HG03135 (cell line): ENCODE measurements around the gene RPL27.
"Not testable (repeated sequence)": the region's sequence is repeated elsewhere in the genome, so short reads cannot be mapped to it uniquely, and the experiment has no call there.

ENCODE experiments used
- ATAC-seq: cut with Tn5 transposase; IDR thresholded peaks from one replicate; pipeline ENCODE4 v1.9.1; 2021; ENCODE audit warnings: mild to moderate bottlenecking, moderate library complexity; ENCODE audit not compliant: unreplicated experiment

The RPL27 gene

GRCh38 chr17:42997984-42998938, at the start of gene RPL27:
RPL27 (plus strand) TSS chr17:42998419; CDS start chr17:42998751, 332 bp downstream.
- ATAC-seq, result peak; percentile 90

- no peak for ATAC-seq
Measured at GRCh38 chr17:42950044-42950783, 48.0 kb upstream of the RPL27 start.

- no peak for ATAC-seq
Measured at GRCh38 chr17:42953669-42954068, 44.5 kb upstream of the RPL27 start.

GRCh38 chr17:42964161-42964932, 33.9 kb upstream of the RPL27 start, which contains the start of gene AARSD1:
AARSD1 (minus strand) TSS chr17:42964454; CDS start chr17:42964440, 14 bp downstream.
- peak; percentile 79 for ATAC-seq

- no peak for ATAC-seq
Measured at GRCh38 chr17:42967925-42968324, 30.3 kb upstream of the RPL27 start.

- no peak for ATAC-seq
Measured at GRCh38 chr17:42969001-42969581, 29.1 kb upstream of the RPL27 start.

GRCh38 chr17:42971589-42971988, 26.6 kb upstream of the RPL27 start:
- ATAC-seq, result no peak

- not testable (repeated sequence) for ATAC-seq
Measured at GRCh38 chr17:42973323-42973722, 24.9 kb upstream of the RPL27 start.

- no peak for ATAC-seq
Measured at GRCh38 chr17:42975265-42975664, 23.0 kb upstream of the RPL27 start.

- not testable (repeated sequence) for ATAC-seq
Measured at GRCh38 chr17:42975701-42976100, 22.5 kb upstream of the RPL27 start.

- ATAC-seq, result peak; percentile 41
Measured at GRCh38 chr17:42979511-42980273, 18.5 kb upstream of the RPL27 start, which contains the start of gene PTGES3L. PTGES3L (minus strand) TSS chr17:42980080; CDS start chr17:42980053, 27 bp downstream.

- peak; percentile 55 for ATAC-seq
Measured at GRCh38 chr17:42980274-42980765, 17.9 kb upstream of the RPL27 start, which contains the start of gene RUNDC1. RUNDC1 (plus strand) TSS chr17:42980565; CDS start chr17:42980577, 12 bp downstream.

GRCh38 chr17:42980766-42981397, 17.3 kb upstream of the RPL27 start:
- ATAC-seq, result peak; percentile 53

GRCh38 chr17:42982266-42982665, 16.0 kb upstream of the RPL27 start:
- no peak for ATAC-seq

- ATAC-seq, result no peak
Measured at GRCh38 chr17:42985225-42985624, 13.0 kb upstream of the RPL27 start.

GRCh38 chr17:42989141-42989540, 9.1 kb upstream of the RPL27 start:
- no peak for ATAC-seq

- ATAC-seq, result no peak
Measured at GRCh38 chr17:42989726-42990652, 8.2 kb upstream of the RPL27 start.

- ATAC-seq, result no peak
Measured at GRCh38 chr17:42991471-42991870, 6.7 kb upstream of the RPL27 start.
